ENCODE results near the gene CNTLN.
"Not testable (repeated sequence)": the region's sequence is repeated elsewhere in the genome, so short reads cannot be mapped to it uniquely, and the experiment has no call there.

CNTLN gene

DNA sequence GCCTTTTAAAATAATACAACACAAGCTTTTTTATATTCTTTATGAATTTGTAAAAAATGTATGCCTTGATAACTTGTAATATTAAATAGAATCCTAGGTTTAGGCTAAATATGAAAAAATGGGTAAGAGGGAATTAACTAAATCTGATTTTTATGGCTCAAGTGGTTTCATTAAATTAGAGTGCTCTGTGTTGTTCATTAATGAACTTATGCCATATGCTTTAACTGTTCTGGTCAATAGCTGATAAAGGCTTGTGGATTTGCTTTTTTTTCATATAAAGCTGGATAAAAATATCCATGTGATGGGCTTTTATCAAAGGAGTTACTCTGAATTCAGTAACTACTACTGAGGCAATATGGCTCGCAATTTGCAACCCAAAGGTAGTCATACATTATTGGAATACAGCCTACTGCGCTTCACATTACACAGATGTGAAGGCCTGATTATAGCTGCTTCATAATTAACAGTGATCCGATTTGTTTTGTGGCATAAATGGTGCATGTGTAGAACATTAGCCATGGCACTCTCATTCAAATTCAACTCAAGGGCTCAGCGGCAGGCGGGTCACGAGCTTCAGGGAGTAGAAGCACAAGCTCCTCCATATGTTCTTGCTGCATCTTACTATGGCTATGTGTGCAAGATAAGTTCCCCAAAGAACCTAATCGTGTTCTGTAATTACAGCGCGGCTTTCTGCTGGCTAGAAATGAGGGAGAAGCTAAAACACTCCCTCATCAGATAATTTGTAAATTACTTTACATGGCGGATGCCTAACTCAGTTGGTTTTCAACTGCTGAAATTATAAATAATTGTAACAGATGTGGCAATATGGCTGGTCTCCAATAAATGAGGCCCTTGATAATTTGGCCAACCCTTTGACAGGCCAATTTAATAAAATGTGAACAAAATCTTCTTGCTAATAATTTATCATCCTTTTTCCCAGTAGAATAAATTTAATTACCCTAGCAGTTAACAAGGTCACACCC, 188.3 kb downstream of the CNTLN start:
- no peak for DNase-seq

DNA sequence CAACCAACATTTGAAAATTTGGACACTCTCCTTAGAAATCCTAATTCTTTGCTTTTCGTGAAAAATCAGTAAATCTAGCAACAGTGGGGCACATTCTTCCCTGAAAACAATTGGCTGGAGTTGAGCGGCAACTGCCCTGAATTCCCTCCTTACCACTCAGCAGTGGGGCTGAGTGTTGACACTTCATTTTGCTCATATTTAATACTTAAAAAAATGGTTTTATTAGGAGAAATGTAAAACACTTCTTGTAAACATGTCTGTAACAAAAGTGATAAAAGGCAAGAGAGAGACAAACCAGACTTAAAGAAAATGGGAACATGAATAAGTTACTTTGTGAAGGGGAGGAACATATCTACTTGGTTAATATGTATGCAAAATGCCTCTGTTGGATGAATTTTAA, 193.5 kb downstream of the CNTLN start:
- no peak for DNase-seq

DNA sequence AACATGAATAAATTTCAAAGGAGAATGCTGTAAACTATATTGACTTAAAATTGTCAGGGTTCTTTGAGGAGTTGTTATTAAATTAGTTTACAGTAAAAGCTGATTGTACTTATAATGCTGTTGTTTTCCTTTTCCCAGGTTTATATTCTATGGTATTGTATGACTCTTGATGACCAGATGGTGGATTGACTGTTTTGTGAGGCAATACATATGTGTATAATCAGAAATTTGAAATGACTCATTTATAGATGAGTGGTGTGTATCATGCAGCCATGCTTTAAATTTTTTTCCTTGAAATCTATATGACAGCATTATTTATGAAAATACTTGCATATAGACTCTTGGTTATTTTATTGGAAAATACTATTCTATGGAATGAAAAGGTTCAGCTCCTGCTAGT, 195.3 kb downstream of the CNTLN start:
- no peak for DNase-seq

DNA sequence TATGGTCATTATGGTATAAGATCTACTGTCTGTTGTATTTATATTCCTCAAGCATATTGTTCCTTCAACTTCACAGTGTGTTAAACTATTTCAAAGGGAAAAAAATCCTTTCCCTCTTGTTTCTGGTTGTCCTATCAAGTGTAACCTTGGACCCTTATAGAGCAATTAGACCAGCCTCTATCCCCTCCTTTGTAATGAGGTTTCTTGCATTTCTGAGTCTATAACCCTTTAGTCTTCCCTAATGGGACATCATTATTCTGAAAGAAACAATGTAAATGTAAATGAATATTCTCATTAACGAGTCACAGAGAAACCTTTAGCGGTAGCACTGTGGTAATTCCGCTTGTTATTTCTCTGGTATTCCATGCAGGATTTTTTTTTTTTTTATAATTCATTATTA, 197.3 kb downstream of the CNTLN start:
- no peak for DNase-seq

DNA sequence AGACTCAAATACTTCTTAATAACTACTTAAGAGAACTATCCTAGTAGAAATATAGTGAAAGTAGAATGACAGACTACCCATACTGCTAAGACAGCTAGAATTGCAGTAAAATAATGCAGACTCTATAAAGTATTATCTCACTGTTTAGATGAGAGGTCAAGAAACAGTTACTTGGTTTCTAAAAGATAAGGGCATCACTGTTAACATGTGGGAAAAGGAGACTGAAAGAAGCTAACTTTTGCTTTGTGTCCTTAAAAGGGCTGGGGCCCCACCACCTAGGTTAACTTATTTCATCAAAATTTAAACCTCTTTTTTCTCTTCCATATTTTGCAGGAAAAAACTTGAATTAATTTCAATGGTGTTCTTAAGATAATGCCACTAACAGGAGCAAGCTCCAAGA, 204.3 kb downstream of the CNTLN start:
- no peak for DNase-seq

DNA sequence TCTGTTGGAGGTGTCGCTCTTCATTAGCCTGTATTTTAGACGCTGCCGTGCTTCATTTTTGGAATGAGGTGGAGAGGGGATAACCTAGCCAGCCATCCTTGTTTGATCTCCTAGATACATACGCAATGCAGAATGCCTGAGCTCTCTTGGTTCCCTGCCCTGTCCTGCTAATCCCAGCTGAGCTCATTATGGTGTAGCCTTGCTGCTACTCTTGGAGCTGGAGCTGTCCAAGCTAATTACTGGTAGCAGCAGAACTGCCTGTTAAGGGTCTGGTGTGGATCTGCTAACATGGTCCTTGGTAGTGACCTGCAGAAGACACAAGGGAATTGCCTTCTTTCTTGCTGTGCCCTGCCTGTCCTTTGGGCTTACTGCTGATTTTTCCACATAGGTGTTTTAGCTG, 207.9 kb downstream of the CNTLN start:
- no peak for DNase-seq

DNA sequence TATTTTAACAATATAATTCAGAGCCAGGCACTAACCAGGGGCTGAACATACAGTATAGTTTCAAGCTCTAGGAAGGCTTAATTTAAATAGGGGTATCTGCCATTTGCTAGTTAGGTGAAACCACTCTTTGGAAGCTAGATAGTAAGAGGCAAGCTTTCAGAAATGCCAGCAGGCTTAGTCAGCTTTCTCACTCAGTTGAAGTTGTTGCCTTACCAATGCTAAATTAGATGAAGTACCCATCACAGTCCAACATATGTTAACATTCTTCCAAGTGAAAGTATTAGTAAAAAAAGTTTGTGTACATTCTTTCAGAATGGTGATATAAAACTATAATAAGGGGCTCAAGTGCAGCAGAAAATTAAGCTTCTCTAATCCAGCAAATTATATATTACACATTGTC, 215.0 kb downstream of the CNTLN start:
- no peak for DNase-seq

DNA sequence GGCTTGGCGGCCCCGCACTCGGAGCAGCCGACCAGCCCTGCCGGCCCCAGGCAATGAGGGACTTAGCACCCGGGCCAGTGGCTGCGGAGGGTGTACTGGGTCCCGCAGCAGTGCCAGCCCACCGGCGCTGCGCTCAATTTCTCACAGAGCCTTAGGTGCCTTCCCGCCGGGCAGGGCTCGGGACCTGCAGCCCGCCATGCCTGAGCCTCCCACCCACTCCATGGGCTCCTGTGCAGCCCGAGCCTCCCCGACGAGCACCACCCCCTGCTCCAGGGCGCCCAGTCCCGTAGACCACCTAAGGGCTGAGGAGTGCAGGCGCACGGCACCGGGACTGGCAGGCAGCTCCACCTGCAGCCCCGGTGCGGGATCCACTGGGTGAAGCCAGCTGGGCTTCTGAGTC, 219.2 kb downstream of the CNTLN start:
- DNase-seq = not testable (repeated sequence)

DNA sequence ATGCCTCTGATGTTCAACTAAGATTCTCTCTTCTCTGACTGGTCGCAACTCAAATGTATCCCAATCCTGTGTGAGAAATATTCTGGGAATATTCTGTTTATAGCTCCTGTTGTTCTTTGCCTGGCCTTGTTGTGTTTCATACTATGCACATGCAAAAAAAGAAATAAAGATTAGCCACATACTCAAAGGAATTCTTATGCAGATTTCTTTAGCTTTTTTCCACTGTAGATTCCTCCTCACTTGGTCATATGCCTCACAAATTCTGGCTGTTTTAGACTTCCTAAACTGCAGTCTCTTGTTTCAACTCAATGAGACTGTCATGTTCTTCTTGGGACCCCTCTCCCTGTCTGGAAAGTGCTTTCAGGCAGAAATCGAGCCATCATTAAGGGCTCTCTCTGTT, 226.5 kb downstream of the CNTLN start:
- no peak for DNase-seq

DNA sequence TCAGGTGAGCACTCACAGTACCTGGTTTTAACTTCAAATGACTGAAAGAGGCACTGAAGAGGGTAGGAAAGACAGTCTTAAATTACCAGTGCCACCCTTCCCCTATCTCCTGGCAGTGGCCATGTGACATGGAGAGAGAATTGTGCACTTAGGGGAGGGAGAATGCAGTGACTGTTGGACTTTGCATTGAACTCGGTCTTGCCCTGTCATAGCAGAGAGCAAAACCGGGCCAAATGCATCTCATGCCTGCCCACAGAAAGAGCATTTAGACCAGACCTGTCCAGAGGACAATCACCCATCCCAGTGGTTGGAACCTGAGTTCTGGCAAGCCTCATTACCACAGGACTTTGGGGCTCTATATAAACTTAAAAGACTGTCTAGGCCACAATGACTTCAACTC, 232.2 kb downstream of the CNTLN start:
- DNase-seq = no peak

DNA sequence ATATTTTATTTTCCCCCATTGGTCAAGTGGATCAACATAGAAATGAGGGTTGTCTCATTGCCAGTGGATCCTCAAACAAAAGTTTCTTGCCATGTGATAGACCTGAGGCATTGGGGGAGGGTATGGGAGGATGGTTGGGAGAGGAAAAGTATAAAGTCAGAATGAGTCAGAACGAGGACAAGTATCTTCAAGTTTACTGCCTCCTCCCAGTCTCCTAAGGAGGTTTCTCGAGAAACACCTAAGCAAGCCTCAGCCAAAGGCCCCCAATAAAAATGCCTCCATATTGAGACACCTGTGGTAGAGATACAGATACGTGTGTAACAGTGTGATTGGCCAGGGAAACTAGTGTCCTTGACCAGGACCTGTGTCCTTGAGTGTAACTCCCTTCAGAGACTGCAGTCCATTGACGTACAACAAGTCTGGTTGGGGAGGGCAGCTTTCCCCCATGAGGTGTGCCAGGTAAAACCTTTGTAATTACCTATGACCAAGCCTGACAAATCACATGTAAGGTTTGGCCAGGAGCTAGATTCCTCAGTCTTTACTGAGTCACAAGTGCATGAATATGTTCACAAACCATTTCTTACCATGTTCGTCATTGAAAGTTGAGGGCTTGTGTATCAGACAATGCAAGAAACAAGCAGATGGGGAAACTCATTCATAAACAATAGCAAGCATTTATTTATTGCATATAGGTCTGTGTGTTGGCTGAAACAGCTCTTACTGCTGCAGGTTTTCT, 245.5 kb downstream of the CNTLN start:
- DNase-seq = no peak

DNA sequence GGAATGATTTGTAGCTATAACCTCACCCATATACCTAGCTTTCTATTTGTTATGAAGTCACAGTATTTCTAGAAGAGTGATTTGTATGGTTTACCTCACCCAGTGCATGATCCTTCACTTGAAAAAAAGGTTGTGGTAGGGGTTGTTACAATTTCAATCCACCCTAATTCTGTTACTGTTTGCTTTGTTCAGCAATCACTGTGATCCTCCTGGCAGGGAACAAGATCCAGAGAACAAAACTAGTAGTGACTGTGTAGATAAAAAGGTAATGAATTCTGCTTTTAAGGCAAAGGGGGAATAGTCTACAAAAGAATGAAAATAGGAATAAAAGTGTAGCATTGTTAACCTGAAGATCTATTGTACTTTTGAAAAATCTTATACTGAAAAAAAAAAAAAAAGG, 252.7 kb downstream of the CNTLN start:
- no peak for DNase-seq

DNA sequence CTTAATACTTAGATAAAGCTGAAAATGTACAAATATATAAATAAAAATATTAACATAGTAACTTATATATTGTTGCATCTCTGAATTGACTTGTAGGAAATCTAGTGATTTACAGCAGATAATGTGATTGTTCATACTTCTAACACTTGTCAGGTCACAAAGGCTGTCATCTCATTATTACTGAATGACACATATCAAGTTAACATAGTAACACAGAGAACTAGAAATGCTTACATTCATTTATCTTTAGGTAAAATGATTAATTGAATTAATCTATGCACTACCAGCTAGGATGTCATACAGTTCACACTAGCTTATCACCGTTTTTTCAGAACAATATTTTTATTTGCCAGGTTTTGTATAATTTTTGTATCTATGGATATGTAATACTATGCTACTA, 254.2 kb downstream of the CNTLN start:
- DNase-seq = no peak

DNA sequence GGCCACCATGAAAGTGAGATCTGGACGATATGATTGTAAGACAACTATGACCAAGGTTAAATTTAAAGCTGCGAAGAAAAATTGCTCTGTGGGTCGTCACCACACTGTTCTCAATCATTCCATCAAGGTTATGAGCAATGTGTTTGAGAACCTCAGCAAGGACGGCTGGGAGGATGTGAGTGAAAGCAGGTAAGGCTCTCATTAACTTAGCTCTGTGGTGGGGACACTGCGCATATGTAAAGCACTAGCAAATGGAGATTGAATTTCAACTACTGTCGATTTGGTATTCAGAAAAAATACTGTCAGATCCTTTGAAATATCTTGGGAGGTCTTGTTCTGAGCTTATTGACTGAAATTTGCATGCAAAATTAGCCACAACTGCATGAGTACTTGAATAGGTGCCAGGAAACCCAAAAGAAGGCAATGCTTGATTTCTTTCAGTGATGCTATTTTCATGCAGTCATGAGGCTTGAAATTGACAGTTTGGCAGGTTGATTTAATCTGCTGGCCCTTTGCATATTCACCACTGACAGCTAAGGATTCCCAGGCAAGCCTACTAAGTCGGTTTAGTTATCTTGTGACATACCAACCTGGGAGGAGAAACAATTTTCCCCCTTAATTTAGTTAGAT, 260.2 kb downstream of the CNTLN start:
- no peak for DNase-seq

DNA sequence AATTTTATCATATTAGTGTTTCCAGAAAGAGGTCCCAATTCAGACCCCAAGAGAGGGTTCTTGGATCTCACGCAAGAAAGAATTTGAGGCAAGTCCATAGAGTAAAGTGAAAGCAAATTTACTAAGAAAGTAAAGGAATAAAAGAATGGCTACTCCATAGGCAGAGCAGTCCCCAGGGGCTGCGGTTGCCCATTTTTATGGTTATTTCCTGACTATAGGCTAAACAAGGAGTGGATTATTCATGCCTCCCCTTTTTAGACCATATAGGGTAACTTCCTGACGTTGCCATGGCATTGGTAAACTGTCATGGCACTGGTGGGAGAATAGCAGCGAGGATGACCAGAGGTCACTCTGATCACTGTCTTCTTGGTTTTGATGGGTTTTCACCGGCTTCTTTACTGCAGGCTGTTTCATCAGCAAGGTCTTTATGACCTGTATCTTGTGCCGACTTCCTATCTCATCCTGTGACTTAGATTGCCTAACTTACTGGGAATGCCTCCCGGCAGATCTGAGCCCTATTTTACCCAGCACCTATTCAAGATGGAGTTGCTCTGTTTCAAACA, 262.4 kb downstream of the CNTLN start:
- not testable (repeated sequence) for DNase-seq

DNA sequence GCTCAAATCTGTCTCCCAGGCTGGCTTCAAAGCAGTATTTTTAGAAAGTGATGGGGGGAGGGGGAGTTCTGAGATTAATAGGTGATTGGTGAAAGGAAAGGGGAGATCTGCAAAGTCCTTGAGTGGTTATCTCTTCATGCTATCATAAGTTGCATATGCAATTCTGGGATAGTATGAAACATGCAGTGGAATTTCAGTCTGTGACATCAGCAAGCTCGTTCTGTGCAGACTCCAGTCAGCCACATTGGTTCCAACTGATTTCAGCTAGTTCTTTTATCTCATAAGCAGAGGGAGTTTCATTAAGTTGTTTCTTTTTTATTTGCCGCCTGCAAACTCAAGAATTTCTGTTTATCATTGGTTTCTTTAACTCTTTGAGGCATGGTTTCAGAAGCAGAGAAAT, 263.5 kb downstream of the CNTLN start:
- DNase-seq = no peak

DNA sequence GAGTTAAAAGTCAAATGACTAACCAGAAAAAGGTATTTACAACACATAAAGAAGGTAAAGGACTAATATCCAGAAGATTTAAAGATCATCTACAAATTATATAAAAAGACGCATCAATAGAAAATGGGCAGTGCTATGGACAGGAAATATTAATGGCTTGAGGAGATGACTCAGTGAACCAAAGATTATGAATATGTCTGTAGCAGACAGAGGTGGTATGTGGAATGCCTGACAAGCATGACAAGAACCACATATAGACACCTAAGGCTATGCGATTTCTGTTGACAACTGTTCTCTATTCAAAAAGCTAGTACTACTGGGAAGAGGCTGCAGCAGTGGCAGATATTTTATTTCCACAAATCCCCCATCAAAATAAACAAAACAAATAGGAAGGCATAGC, 267.0 kb downstream of the CNTLN start:
- DNase-seq = no peak

DNA sequence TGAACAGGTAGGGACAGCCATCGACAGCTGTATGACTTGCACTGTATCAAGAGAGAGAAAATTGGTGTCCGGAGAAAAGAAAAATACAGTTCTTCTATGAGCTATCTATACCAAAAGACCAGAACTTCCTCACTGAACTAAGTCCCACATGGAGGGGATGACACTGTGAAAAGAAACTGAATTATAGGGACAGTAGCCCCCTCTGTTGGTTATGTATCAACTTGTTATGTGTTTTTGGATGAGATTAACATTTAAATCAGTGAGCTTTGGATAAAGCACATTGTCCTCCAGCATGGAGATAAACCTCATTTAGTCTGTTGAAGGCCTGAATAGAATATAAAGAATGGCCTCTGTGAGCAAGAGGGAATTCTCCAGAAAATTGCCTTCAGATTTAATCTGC, 267.5 kb downstream of the CNTLN start:
- no peak for DNase-seq

DNA sequence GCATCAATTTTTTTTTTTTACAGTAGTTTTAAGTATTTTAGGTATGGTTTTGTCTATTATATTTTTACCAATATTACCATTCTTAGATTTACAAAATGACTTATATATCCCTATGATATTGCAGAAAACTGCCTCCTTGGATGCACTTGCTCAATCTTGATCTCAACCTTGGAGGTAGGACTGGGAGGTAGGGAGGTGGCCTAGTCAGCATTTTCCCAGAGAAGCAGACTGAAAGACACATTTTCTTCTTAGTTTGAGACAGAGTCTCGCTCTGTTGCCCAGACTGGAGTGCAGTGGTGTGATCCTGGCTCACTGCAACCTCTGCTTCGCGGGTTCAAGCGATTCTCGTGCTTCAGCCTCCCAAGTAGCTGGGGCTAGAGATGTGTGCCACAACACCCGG, 268.7 kb downstream of the CNTLN start:
- no peak for DNase-seq

DNA sequence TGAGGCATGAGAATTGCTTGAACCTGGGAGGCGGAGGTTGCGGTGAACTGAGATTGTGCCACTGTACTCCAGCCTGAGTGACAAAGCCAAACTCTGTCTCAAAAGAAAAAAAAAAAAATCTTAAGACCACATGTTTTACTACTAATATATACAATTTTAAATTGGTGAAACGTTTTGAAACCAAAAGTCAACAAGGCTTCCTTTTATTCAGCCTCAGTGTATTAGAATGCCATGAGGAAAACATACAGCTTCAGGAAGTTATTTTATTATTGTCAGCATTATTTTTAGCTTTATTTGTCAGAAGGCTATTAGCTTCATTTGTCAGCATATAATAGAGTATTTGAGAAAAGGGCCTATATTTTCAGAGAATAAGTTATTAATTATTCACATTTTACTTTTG, 280.1 kb downstream of the CNTLN start:
- DNase-seq = no peak

DNA sequence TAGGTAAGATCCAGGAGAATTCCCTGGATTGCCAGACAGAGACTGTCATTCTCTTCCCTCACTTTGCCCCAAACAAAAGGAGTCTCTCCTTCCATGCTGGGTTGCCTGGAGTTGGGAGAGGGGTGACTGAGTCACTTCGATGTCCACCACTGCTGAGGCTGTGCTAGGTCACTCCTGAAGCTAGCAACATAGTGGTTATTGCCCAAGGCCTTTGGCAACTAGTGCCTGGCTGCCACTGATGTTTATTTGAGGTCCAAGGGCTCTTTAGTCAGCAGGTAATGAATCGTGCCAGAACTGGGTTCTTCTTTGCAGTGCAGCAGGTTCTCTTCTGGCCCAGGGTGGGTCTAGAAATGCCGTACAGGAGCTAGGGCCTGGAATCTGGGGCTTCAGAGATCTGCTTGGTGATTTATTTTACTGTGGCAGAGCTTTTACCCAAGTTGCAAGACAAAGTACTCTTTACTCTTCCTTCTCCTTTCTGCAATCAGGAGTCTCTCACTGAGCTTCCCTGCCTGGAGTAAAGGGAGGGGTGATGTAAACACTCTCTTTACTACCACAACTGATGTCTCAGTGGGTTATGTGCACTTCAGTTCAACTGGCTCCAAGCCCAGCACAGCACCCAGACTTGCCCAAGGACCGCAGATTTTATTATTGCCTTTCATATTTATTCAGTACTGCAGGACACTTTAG, 288.3 kb downstream of the CNTLN start:
- no peak for DNase-seq

DNA sequence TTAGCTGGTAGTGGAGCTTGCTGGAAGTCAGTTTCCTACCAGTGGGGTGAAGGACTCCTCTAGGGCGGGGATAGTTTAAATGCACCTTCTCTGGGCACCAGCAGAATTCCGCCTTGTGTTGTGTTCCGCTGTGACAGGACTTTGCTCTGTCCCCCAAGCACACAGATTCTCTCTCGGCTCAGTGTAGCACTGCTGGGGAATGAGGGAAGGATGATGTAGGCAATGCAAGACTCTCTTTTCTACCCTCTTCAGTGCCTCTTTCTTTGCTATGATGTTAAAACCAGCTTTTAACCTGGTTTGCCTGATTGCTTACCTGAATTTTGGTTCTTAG, 288.8 kb downstream of the CNTLN start:
- DNase-seq = no peak

DNA sequence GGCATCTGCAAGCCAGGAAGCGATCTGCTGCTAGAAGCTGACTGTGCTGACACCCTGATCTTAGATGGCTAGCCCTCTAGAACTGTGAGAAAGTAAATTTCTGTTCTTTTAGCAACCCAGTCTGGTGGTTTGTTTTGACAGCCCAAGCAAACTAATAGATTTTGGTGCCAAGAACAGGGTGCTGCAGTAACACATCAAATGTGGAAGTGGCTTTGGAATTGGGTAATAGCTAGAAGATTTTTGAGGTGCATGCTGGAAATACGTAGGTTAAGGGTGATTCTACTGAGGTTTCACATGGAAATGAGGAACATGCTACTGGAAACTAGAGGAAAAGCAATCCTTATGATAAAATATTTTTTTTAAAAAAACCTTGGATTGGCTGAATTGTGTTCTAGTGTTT, 290.5 kb downstream of the CNTLN start:
- no peak for DNase-seq
